Lower lobe of right lung (tissue), 2 donors: ENCODE measurements around the gene CNN2. TPM values are rescaled to one million over a fixed set of nuclear protein-coding genes. Genes with fewer than 3 reads are reported as not detected.
A peak's percentile ranks its signal among the peaks of the same experiment; 100 is the strongest.

Experiments
- ATAC-seq, 2 donors: fragments of 200-7000 bp; cut with Tn5 transposase; one replicate each; pipeline ENCODE4 v1.9.1; 2020 to 2022; ENCODE audit warnings: mild to moderate bottlenecking in 2 of 2, moderate library complexity in 2 of 2
- DNase-seq: peaks from one replicate; pipeline ENCODE4 v3.0.0-alpha.2; 2020
- H3K27ac ChIP-seq: fragments of 200-600 bp; one replicate; pipeline ENCODE4 v1.8.0; 2022
- H3K27me3 ChIP-seq: fragments of 200-600 bp; one replicate; pipeline ENCODE4 v1.8.0; 2022; ENCODE audit warnings: low read depth
- H3K36me3 ChIP-seq: fragments of 200-600 bp; one replicate; pipeline ENCODE4 v1.8.0; 2022; ENCODE audit warnings: mild to moderate bottlenecking
- H3K4me1 ChIP-seq: fragments of 200-600 bp; one replicate; pipeline ENCODE4 v1.8.0; 2022
- H3K4me3 ChIP-seq: fragments of 200-600 bp; one replicate; pipeline ENCODE4 v1.8.0; 2022; ENCODE audit warnings: mild to moderate bottlenecking
- H3K9me3 ChIP-seq: fragments of 200-600 bp; one replicate; pipeline ENCODE4 v1.8.0; 2022
- intact Hi-C: fragments of 100-400 bp; cut with DNase I; formaldehyde crosslinking; loops from one replicate; pipeline ENCODE4 v1.11.0; 2022
- total RNA-seq: library from RNA; stranded (reverse); fragmentation: NEBNext Ultra II Directional; extraction: Animal tissue kit (Norgen Biotek cat#: 25700); gene quantifications from one replicate; pipeline ENCODE4 v1.2.1, GENCODE V29; 2021
- TF ChIP-seq, protein P1 (sequence below): fragments of 200-600 bp; IDR thresholded peaks from one replicate; pipeline ENCODE4 v1.8.0; 2022; ENCODE audit warnings: antibody characterized with exemption, mild to moderate bottlenecking
- donor health status: DM: no; HTN: yes; CAD: no; lungs with severe emphysema.

CNN2 gene
- total RNA-seq, 1 donor from 2014 or later, result 158 TPM

DNA sequence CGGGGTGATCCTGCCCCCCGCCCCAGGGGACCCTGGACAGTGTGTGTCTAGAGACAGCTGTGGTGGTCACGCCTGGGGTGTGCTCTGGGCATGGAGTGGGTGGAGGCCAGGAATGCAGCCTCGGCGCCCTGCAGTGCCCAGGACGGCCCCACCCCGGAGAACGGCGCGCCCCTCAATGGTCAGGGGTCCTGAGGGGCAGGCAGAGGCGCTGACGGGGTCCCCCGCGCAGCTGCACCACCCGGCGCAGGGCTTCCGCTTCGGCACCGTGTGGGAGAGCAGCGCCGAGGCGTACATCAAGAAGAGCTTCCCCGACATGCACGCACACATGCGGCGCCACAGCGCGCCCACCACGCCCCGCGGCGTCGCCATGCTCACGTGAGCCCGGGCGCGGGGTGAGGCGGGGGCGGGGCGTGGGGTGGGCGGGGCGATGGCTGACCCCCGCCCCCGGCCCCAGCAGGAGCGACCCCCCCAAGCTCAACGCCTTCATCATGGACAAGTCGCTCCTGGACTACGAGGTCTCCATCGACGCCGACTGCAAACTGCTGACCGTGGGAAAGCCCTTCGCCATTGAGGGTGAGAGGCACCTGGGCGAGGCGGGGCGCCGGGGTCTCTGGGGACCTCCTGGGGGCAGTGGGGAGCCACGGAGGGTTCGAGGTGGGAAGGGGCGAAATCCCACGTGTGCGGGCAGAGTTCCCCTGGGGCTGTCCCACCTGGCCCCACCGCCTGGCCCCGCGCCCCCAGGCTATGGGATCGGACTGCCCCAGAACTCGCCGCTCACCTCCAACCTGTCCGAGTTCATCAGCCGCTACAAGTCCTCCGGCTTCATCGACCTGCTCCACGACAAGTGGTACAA lies 18.8 kb upstream of the CNN2 start:
- H3K27ac ChIP-seq, result no peak overlapping the region
- H3K36me3 ChIP-seq, result peaks cover 33% of the 10 kb centered on the region
- H3K9me3 ChIP-seq, result no peaks in the 10 kb centered on the region
- peaks cover 7% of the 10 kb centered on the region for H3K4me1 ChIP-seq
- TF ChIP-seq, protein P1, sequence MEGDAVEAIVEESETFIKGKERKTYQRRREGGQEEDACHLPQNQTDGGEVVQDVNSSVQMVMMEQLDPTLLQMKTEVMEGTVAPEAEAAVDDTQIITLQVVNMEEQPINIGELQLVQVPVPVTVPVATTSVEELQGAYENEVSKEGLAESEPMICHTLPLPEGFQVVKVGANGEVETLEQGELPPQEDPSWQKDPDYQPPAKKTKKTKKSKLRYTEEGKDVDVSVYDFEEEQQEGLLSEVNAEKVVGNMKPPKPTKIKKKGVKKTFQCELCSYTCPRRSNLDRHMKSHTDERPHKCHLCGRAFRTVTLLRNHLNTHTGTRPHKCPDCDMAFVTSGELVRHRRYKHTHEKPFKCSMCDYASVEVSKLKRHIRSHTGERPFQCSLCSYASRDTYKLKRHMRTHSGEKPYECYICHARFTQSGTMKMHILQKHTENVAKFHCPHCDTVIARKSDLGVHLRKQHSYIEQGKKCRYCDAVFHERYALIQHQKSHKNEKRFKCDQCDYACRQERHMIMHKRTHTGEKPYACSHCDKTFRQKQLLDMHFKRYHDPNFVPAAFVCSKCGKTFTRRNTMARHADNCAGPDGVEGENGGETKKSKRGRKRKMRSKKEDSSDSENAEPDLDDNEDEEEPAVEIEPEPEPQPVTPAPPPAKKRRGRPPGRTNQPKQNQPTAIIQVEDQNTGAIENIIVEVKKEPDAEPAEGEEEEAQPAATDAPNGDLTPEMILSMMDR, result no peak
- no peak for DNase-seq
- no peak overlapping the region for H3K4me3 ChIP-seq
- intact Hi-C loops, result no loop called here
- peaks cover 8% of the 10 kb centered on the region for H3K27me3 ChIP-seq
- ATAC-seq, result no peak

DNA sequence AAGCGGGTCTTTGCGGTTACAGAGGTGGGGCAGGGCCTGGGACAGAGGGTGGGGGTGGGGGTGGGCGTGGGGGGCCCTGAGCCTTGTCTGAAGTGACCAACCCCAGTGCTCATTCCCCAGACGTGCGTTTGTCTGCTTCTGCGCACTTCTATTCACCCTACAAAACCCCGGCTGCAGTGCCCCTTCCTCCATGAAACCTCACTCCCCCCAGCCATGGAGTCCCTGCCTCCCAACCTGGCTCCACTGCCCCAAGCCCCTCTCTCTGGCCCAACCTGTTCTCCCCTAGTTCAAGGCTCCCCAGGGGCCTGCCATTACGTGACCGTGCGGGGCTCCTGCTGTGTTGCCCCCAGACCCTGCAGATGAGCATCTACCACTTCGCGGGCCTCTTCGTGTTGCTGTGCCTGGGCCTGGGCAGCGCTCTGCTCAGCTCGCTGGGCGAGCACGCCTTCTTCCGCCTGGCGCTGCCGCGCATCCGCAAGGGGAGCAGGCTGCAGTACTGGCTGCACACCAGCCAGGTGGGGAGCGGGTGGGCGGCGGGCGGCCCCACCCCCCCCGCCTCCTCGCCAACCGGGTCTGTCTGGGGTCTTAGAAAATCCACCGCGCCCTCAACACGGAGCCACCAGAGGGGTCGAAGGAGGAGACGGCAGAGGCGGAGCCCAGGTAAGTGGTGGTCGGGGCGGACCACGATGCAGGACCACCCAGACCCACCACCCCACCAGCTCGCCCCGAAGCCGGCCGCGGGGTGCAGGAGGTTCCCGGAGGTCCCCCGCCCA lies 18.0 kb upstream of the CNN2 start:
- no peak for ATAC-seq
- peaks cover 3% of the 10 kb centered on the region for H3K27me3 ChIP-seq

DNA sequence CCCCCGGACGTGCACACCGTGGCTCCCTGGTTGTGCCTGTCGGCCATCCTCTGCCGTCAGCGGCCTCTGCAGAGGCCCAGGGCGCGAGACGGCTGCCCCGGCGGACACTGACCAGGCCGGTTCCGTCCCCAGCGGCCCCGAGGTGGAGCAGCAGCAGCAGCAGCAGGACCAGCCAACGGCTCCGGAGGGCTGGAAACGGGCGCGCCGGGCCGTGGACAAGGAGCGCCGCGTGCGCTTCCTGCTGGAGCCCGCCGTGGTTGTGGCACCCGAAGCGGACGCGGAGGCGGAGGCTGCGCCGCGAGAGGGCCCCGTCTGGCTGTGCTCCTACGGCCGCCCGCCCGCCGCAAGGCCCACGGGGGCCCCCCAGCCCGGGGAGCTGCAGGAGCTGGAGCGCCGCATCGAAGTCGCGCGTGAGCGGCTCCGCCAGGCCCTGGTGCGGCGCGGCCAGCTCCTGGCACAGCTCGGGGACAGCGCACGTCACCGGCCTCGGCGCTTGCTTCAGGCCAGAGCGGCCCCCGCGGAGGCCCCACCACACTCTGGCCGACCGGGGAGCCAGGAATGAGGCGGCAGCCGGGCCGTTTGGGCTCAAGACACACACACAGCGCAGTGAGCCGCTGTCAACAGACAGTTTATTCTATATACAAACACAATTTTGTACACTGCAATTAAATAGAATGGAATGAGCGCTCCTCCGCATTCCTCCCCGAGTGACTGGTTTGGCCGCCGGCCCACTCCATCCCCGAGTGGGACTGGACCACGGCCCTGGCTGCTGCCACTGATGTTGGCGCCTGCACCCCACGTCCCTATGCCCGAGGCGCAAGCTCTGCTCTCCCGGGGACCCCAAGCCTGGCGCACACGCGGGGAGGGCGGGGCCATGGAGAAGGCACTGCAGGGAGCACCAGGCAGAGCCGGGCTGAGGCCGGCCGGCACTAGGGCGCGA lies 17.1 kb upstream of the CNN2 start:
- Histone ChIP-seq H3K27ac (peak overlapping the region; percentile 46), H3K4me3 (peak overlapping the region; percentile 11), H3K36me3 (peaks cover 49% of the 10 kb centered on the region), H3K4me1 (peaks cover 7% of the 10 kb centered on the region), H3K9me3 (no peaks in the 10 kb centered on the region), H3K27me3 (no peaks in the 10 kb centered on the region)
- ATAC-seq (peak; percentile 8 to 31), DNase-seq (no peak)
- TF ChIP-seq, protein P1, result no peak
- intact Hi-C loops, result no loop called here

More for the DNA sequence above, 18.0 kb upstream of the CNN2 start:
- peak overlapping the region; percentile 46 for H3K27ac ChIP-seq
- peak overlapping the region; percentile 11 for H3K4me3 ChIP-seq
- intact Hi-C loops, result no loop called here
- H3K4me1 ChIP-seq, result peaks cover 7% of the 10 kb centered on the region
- peaks cover 41% of the 10 kb centered on the region for H3K36me3 ChIP-seq
- DNase-seq, result no peak
- TF ChIP-seq, protein P1, result no peak
- no peaks in the 10 kb centered on the region for H3K9me3 ChIP-seq

DNA sequence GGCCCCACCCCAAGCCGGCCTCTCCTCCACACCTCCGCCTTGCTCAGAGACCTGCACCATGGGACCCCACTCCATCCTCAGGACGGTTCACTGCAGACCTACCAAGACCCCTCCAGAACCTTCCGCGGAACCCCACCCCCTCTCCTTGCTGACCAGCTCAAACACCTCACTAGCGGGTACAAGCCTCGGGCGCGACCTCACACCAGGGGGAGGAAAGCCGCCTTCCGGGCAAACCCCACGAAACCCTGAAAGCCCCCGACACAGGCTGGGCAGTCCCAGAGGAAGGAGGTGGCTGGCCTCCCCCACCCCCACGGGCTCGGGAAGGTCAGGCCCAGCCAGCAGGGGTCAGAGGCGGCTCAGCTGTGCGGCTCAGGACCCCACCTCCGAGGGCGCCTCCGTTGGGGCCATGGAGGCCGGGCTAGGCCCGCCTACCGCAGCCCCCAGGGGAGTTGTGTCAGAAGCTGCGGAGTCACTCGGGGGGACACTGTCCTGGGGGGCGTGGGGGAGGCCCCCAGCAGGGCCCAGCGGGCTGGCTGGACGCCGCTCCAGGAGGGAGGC lies 16.3 kb upstream of the CNN2 start:
- intact Hi-C loops, result no loop called here
- no peaks in the 10 kb centered on the region for H3K9me3 ChIP-seq
- peak overlapping the region; percentile 4 for H3K27ac ChIP-seq
- peak in 1 of 2 donors; percentile 3 for ATAC-seq
- TF ChIP-seq, protein P1, result no peak
- H3K36me3 ChIP-seq, result peaks cover 49% of the 10 kb centered on the region
- DNase-seq, result no peak
- H3K4me1 ChIP-seq, result peaks cover 10% of the 10 kb centered on the region
- no peak overlapping the region for H3K4me3 ChIP-seq
- H3K27me3 ChIP-seq, result no peaks in the 10 kb centered on the region
